Hematopoietic multipotent progenitor cell treated with erythropoietin and hydrocortisone succinate and interleukin-3 and kit ligand, for 15 days (in vitro differentiated cells): Measurements from ENCODE around the gene TTLL5.

Experiments used
- DNase-seq: peaks from one replicate; pipeline ENCODE4 v3.0.0-alpha.2; 2015; ENCODE audit warnings: low spot score

TTLL5 gene

DNA sequence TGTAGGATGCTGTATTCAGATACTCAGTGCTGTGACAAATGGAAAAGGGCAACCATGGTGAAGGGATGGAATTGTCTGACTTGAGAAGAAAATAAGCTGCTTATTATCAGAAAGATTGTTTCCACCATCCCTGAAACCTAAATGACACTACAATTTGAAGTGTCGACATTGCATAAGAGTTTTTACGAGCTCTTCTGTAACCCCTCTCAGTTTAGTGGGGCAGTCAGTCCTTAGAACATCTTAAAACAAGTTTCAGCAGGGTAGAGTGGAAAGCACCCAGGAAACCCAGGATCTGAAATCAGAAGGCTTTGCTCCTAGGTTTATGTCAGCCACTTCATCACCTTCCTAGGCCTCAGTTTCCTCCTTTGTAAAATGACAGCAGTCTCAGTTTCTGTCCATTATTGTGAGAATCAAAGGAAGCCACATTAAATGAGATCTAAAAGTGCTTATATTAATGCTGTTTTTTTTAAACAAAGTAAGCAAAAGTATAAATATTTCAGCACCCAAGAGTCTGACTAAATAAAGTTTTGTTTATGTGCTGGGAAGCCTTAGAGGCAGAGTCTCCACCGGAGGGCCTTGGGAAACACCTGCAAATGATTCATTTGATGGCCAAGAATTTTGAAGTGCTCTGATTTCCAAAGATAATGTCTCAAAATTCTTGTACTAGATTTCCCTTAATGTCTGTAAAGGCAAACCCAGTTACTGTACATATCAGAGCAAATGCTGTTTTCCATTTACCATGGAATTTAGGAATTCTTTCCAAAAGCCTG is 326.3 kb downstream of the TTLL5 start:
- DNase-seq: no peak

DNA sequence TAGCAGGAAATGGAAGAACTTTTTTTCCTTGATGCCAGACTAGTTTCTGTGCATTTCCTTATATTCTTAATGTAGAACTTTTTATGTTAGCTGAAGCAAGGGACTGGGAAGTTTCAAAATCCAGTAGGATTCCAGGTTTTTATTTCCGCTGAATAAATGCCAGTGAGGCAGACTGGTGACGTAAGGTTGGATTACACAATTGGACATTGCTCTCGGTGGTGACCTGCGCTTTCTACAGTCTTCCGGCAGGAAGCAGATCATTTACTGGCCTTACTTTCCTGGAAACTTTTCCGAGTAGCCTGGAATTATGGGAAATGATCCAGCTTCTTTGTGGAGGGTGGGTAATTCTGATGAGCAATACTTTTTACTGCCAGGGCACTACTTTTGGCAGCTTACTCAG is 328.1 kb downstream of the TTLL5 start:
- DNase-seq: no peak

DNA sequence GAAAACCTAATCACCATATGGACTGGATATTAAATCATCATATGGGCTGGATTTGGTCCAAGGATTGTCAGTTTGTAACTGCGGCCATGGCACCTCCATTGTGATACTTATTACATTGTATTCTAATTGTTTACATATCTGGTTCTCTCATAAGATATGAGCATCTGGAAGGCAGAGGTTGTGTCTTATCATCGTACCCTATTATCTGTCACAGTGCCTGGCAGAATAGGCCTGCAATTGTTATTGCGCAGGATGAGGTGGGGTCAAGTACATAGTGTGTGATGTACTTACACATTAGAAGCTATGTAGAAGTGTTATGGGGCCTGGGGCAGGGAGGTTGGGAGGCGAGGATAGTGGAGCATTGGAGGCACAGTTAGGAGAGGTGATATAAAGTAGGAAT is 329.3 kb downstream of the TTLL5 start:
- no peak for DNase-seq

DNA sequence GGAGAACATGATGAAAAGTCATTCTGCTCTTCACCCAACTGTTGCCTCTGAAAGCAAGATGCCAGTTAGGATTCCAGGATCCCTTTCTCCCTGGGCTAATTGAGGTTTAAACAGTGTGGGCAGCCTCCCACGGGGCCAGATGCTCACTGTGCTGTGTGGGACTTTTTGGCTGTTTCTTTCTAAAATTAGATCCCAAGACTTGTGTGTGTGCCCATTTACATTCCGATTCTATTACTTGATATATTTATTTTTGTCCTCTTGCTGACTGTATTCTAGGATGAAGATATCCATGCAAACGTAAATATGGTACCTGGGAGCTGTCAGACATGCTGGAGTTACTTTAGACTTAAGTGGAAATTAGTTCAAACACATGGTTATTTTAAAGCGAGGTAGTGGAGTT is 330.7 kb downstream of the TTLL5 start:
- no peak for DNase-seq

DNA sequence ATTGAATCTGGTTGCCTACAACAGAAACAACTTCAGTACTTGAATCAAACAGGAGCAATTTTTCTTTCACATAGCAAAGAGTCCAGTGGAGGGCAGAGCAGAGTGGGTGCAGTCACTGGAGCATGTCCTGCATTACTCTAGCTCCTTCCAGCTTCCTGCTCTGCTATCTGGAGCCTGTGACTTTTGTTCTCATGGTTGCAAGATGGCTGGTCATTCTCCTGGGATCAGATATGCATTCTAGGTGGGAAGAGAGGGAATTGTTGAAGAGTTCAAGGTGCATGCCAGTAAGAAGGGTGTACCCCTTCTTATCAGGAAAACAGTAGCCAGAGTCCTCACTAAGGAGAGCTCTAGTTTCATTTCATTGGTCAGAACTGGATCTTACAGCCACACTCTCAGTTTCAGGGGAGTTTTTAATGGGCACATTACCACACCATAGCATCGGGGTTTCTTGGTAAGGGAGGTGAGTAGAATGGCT is 332.6 kb downstream of the TTLL5 start:
- DNase-seq: no peak

DNA sequence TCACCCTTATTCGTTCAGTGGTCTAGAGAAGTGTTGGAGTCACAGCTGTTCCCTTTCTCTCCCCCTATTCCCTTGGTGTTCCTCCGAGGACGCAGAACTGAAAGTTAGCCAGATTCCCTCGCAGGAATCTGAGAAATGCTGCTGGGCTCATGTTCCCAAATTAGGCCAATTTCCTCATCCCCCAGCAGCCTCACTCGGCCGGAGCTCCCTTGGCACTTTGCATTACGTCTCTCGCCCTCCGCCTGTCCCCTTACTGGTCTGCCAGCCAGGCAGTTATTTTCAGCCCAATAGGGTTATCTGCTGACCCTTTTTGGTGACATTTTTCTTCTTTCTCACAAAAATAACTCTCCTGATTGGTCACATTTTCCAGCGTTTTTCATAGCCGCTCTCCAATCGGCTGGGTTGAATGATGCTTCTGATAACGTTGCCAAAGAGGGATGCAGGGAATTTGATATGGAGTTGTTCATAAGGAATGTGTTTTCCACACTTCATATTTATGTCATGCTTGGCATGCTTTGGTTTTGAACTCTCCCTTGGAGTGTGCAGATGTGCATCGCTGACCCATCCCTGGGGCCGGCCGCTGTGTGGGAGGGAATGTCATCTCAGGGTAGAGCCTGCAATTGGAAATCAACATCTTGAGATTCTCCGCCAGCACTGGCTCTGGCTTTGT is 334.5 kb downstream of the TTLL5 start:
- DNase-seq: no peak

DNA sequence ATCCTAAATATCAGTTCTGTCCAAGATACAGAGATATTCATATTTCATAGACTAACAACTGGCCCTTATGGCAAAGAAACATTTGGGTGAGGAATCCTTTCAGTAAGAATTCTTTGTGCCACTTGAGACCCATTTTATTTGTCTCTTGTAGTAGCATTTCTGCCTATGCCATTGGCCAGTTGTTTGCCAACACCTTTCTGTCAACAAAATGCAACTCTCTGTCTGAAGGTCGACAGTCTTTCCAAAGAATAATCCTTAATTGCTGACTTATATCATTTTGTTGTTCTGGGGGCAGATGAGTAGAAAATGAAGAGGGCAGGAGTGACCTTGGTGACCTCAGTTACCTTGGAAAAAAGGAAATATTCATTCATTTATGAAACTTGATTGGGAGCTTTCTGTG is 335.4 kb downstream of the TTLL5 start:
- no peak for DNase-seq

DNA sequence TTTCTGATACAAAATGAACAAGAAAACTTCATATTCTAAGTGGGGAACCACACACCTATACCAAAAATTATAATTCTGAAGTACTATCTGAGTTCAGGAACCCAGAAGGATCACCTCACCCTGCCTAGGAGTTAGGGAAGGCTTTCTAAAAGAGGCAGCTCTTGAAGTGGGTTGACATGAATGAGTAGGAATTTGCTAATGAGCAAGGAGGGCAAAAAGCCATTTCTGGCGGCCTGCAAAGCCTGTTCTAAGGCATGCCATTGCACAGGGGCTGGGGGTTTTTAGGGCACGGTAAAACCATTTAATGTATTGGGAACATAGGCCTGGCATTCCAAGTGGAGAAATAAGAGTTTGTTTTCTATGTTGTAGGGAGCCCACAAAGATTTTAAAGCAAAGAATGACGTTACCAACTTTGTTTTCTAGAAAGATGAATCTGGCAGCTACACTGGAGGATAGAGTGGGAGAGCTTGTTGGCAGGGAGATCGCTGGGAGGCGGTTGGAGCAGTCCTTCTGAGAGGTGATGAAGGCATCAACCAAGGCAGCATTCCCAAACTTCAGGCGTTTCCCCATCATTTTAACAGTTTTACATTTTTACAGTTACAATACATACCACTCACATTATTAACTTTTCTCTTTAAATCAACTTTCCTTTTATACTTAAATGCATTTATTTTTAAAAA is 338.6 kb downstream of the TTLL5 start:
- DNase-seq: no peak

DNA sequence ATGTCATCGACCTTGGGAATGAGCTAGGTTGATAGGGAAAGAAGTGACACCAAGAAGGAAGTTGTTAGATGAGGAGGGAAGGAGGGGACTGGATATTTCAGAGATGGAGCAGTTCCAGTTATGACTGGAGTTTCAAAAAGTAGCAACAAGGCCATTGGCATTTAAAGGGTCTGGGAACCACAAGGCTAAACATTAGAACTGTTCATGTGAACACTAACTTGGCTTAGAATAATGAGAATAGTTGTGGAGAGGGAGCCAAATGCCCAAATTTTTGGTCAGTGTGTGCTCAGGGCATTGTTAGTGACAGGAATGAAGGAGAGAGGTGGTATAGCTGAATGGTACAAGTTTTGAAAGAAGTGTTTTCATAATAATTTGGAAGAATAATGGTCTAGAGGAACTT is 341.3 kb downstream of the TTLL5 start:
- no peak for DNase-seq
